Stimulated activated CD4-positive, alpha-beta T cell treated with anti-CD3 and anti-CD28 coated beads, TNF-alpha, amount 100 ng/mL, for 48 hours (primary cell): Measurements from ENCODE around the gene FAM131C.
"Not testable (repeated sequence)": the region's sequence is repeated elsewhere in the genome, so short reads cannot be mapped to it uniquely, and the experiment has no call there.

ENCODE experiments used
- DNase-seq, 3 donors: peaks; one replicate each; pipeline ENCODE4 v3.0.0-alpha.2; 2020; ENCODE audit warnings: low read depth in 3 of 3

FAM131C gene

GRCh38 chr1:16033103-16033632, 40.3 kb downstream of the FAM131C start:
- DNase-seq, result not testable (repeated sequence)

GRCh38 chr1:16032388-16033102, 40.9 kb downstream of the FAM131C start:
- DNase-seq, result peak; percentile 44 to 51 (median 48)

GRCh38 chr1:16031551-16031950, 41.9 kb downstream of the FAM131C start:
- DNase-seq, result no peak

- DNase-seq, result no peak
These were observed 44.2 kb downstream of the FAM131C start for GRCh38 chr1:16029288-16029687.

GRCh38 chr1:16029003-16029268, 44.5 kb downstream of the FAM131C start:
- not testable (repeated sequence) for DNase-seq

GRCh38 chr1:16028237-16029002, 45.0 kb downstream of the FAM131C start:
- DNase-seq, result no peak

- peak in 1 of 3 donors; percentile 31 for DNase-seq
These were observed 46.5 kb downstream of the FAM131C start for GRCh38 chr1:16026723-16027484.

- DNase-seq, result not testable (repeated sequence)
These were observed 47.1 kb downstream of the FAM131C start for GRCh38 chr1:16026302-16026701.

GRCh38 chr1:16023050-16023653, 50.3 kb downstream of the FAM131C start:
- DNase-seq, result no peak

GRCh38 chr1:16022393-16022792, 51.1 kb downstream of the FAM131C start:
- DNase-seq, result no peak

GRCh38 chr1:16021681-16022080, 51.8 kb downstream of the FAM131C start, which contains the start of gene CLCNKA:
Gene CLCNKA (plus strand): TSS chr1:16022036. CDS start chr1:16022620, 584 bp downstream.
- no peak for DNase-seq

- DNase-seq, result not testable (repeated sequence)
These were observed 52.6 kb downstream of the FAM131C start for GRCh38 chr1:16020878-16021277.

GRCh38 chr1:16020325-16020724, 53.1 kb downstream of the FAM131C start:
- no peak for DNase-seq

- DNase-seq, result no peak
These were observed 53.7 kb downstream of the FAM131C start for GRCh38 chr1:16019644-16020277.

- no peak for DNase-seq
These were observed 54.5 kb downstream of the FAM131C start for GRCh38 chr1:16018749-16019643.

- DNase-seq, result no peak
These were observed 55.1 kb downstream of the FAM131C start for GRCh38 chr1:16018308-16018707.

GRCh38 chr1:16017461-16018303, 55.8 kb downstream of the FAM131C start, which contains the start of gene HSPB7:
Gene HSPB7 (minus strand): TSS chr1:16018043. CDS start chr1:16017963, 80 bp downstream.
- no peak for DNase-seq

- no peak for DNase-seq
These were observed 56.4 kb downstream of the FAM131C start for GRCh38 chr1:16017076-16017460.
